AG08395 (cell line): Measurements from ENCODE around the gene GRIA4.
"Not testable (repeated sequence)": the region's sequence is repeated elsewhere in the genome, so short reads cannot be mapped to it uniquely, and the experiment has no call there.

Experiments used
- DNase-seq: peaks from one replicate; pipeline ENCODE4 v3.0.0; 2012; ENCODE audit warnings: mixed read lengths, low spot score

Gene GRIA4

DNA sequence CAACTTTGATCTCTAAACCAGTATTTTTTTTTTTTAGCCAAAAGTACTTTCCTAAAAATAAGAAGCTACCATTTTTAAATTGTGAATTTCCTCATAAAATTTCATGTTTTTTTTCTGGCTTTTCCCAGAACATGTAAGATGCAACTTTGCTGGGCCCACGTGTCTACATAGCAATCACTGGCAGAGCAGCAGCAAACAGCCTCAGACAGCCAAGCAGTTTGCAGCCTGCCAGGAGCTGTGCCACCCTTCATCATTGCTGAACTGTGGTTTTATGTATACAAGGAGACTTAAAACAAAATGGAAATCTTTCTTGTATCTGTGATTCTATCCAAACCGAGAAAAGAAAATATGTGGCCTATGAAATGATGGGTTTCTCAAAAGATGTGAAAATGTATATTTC, 110.2 kb downstream of the GRIA4 start:
- DNase-seq: no peak

GRCh38 chr11:105723269-105723668, 113.4 kb downstream of the GRIA4 start:
- DNase-seq: no peak

- DNase-seq: no peak
Observed at GRCh38 chr11:105732611-105733010, 122.7 kb downstream of the GRIA4 start.

DNA sequence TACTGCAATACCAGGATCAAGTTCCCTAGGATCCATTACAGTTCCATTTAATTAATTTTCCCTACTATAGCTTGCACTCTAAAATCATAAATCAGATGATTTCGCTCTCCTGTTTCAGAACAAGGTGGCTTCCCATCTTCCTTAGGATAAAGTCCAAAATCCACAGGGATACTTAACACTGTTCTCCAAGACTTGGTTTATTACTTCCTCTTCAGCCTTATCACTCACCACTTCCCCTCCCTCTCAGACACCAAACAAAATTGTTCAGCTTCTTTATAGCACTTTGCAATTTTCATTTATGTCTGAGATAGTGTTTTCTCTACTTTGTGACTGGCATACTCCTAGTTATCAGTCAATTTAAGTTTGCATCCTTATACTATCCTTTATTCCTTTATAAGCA, 124.6 kb downstream of the GRIA4 start:
- DNase-seq: no peak

GRCh38 chr11:105738251-105738650, 128.4 kb downstream of the GRIA4 start:
- DNase-seq: no peak

DNA sequence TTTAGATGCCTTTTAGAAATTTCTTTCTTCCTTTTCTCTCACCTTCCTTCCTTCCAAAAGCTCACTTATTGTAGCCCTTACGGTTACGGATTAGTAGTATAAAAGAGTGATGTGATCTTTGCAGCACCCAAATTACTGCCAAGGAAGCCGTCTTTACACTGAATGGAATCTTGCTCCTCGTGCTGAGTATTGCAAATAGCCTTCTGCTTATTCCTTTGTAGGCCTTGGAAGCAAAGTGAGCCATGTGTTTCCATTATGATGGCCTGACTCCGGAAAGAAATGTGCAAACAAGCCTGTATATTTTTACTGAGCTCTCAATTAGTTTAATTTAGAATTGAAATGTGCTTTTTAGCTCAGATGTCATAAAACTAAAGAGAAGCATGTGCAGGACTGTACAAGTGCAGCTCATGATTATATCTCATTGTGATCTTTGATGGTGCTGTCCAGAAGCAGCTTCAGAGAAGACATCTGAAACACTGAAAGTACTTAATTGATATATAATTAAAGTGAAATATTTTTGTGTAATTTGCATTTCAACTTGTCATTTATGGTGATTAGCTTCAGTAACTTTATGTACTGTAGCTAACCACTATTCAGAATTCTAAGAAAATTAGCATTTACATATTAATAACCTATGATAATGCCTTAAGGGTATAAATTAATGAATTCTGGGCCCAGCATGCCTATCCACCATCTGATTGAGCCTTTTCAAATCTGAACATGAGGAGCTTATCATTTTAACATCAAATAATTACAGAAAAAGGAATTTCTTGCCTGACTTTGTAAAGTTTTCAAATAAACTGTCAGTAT, 129.3 kb downstream of the GRIA4 start:
- no peak for DNase-seq

- no peak for DNase-seq
Observed at GRCh38 chr11:105740164-105740903, 130.5 kb downstream of the GRIA4 start.

DNA sequence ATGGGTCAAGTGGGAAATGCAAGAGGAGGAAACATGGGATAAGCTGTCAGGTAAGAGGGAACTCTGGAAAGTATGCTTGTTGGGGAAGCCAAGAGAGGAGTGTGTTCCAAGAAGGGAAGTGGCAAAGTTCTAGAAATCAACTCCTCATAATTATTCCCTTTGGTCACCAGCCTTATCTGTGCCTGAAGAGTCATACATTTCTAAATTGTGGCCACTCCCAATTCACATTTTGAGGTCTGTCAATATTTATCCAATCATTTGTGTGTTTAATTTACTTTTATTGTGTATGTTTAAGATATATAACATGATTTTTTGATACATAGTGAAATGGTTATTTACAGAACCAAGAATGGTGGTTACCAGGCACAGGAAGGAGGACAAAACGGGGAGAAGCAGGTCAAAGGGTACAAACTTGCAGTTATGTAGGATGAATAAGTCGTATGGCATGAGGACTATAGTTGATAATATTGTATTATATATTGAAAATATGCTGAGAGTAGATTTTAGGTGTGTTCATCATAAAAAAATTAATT, 131.7 kb downstream of the GRIA4 start:
- DNase-seq: no peak

DNA sequence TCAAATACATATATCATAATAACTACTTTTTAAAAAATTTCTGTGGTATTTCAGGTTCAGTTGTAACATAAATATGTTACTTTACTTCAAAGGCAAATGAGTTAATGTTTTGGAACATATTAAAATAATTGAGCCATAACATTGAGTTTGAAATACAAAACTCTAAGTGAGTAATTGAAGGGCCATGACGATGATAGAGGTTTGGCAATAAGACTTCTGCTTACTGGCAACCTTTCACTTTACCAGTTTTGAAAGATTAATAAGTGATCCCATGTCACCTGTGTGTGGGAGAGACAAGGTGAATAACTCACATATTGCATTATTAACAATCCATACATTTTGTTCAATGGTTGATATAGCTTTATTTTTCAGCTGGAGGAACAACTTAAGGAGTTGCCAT, 144.4 kb downstream of the GRIA4 start:
- no peak for DNase-seq

- DNase-seq: no peak
Observed at GRCh38 chr11:105754716-105755115, 144.8 kb downstream of the GRIA4 start.

DNA sequence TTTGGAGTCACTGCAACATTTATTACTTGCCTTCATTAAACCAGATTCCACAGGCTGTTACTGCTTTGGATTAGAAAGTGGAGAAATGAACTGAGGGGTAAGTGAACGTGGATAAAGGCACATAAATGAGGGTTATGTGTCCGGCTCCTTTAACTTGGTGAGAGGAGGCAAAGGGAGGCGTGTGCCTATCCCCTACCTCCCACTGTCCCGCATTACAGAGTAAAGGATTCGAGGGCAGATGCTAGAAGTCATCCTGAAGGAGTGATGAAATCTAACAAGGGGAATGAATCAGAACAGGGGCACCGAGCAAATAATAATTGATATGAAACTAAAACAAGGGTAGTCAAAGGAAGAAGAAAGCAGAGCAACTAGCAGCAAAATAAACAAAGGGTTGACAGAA, 147.2 kb downstream of the GRIA4 start:
- DNase-seq: no peak

GRCh38 chr11:105763594-105763993, 153.7 kb downstream of the GRIA4 start:
- DNase-seq: no peak

- no peak for DNase-seq
Observed at GRCh38 chr11:105767931-105768330, 158.1 kb downstream of the GRIA4 start.

DNA sequence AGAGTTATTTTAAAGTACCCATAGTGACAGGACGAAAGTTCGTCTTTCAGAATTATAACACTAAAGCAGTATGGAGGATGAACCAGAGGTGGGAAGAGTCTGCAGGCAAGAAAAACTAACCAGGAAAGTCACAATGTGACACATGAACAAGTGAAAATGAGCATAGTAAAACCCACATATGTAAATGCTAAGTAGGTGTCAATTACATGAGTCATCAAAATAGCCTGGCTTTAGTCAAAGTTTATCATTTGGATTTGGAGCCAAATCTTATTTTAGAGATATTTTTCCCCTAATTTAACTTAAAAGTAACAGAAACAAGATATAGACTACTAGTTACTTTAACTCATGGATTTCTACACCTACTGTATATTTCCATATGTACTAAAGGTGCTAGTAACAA, 159.8 kb downstream of the GRIA4 start:
- no peak for DNase-seq

GRCh38 chr11:105773452-105773851, 163.6 kb downstream of the GRIA4 start:
- DNase-seq: not testable (repeated sequence)

GRCh38 chr11:105774899-105775298, 165.0 kb downstream of the GRIA4 start:
- no peak for DNase-seq

DNA sequence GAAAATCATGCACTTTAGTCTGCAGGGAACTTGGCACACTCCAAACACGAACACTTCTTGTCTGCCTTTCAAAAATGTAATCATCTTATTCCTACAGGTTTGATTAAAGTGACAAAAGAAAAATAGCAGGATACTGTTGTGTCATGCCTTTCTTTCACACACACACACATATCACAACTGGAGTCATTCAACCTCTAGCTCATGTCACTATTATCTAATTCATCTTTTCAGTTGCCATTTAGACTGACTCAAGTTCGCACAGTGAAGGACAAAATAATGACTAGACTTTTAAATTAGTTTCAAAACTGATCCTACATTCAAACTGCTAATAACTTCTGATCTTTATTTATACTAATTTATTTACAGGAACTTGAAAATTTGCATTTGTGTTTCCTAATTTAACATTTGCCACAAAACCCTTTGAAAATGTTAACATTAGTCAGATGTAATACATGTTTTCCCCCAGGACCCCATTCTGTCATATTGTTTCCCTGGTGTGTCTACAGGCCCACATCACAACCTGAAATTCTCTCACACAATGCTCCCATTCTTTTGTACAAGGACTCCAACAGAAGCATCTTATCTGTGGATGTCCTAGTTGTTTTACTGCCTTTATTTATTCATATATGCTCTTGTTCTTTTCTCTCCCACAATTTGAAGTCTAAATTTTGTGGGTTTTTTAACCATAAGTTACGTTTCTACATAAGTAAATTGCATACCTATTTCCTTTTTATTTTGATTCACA, 171.1 kb downstream of the GRIA4 start:
- DNase-seq: no peak

GRCh38 chr11:105781807-105782206, 171.9 kb downstream of the GRIA4 start:
- DNase-seq: no peak

DNA sequence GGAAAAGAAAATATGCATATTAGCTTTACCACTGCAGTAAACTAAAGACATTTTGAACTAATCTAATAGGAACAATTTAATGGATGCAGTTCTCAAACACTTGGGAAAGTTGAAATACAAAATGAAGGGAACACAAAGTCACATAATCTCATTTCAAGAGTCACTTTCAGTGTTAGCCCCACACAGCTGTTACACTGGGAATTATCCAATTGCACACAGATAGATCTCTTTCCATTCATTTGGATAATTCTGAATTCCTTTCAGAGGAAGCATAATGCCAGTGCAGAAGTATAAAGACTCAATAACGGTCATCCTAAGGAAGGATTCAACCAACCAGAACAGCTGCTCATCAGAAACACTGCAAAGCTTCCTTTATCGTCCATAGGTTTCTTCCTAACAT, 173.3 kb downstream of the GRIA4 start:
- no peak for DNase-seq

DNA sequence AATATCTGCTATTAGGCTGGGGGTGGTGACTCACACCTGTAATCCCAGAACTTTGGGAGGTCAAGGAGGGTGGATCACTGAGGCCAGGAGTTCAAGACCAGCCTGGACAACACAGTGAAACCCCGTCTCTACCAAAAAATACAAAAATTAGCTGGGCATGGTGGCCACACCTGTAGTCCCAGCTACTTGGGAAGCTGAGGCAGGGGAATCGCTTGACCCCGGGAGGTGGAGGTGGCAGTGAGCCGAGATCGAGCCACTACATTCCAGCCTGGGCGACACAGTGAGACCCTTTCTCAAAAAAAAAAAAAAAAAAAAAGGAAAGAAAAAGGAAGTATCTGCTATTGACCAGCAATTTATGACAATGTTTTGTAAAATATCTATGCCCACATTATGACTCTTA, 176.0 kb downstream of the GRIA4 start:
- DNase-seq: not testable (repeated sequence)

DNA sequence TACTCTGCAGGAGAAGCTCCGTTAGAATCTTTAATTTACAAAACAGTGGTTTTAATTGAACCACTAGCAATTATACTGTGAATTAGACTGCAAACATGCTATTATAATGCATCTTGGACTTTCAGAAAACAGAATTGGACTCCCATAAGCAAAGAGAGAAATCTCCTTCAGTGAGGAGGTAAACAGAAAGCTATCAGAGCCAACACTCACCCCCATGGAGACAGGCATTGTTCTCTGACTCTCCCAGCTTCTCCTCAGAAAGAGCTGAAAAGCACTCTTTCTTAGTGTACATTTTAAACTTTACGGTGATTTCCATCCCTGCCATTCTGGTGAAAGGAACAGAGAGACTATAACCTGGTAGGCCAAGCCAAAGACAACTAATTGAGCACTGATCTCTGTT, 176.9 kb downstream of the GRIA4 start:
- no peak for DNase-seq

GRCh38 chr11:105789579-105790420, 179.9 kb downstream of the GRIA4 start:
- DNase-seq: no peak
